CD14-positive monocyte (primary cell): ENCODE results near the gene THRSP. TPM values are rescaled to one million over a fixed set of nuclear protein-coding genes. Genes with fewer than 3 reads are reported as not detected.

ENCODE experiments used
- DNase-seq, 3 donors: peaks; one replicate each; pipeline ENCODE4 v3.0.0-alpha.2; 2011 to 2022
- H2AFZ ChIP-seq: 2 replicates; pipeline ENCODE4 v1.6.0; 2012; ENCODE audit warnings: mild to moderate bottlenecking, low read depth, low read length, inconsistent platforms; ENCODE audit not compliant: insufficient read depth, poor library complexity, severe bottlenecking
- H3K27ac ChIP-seq, 2 donors: 1 replicate in 1 of 2; 2 replicates in 1 of 2; pipeline ENCODE4 v1.5.1; 2012 to 2013; ENCODE audit warnings: low read length in 2 of 2, control low read depth in 1 of 2, inconsistent platforms in 1 of 2, low read depth in 1 of 2, mild to moderate bottlenecking in 1 of 2
- H3K27me3 ChIP-seq, 2 donors: one replicate each; pipeline versions ENCODE4 v1.6.0 to v1.6.1; 2011 to 2013; ENCODE audit warnings: low read length in 2 of 2; ENCODE audit not compliant: control insufficient read depth in 2 of 2, insufficient read depth in 2 of 2
- H3K36me3 ChIP-seq, 2 donors: replicated peaks in 1 of 2; 1 replicate in 1 of 2; 2 replicates in 1 of 2; pipeline versions ENCODE4 v1.5.1 to v1.6.1; 2012 to 2013; ENCODE audit warnings: low read length in 2 of 2, control low read depth in 1 of 2, inconsistent platforms in 1 of 2, mild to moderate bottlenecking in 1 of 2; ENCODE audit not compliant: insufficient read depth in 2 of 2, control insufficient read depth in 1 of 2
- H3K4me1 ChIP-seq, 2 donors: 1 replicate in 1 of 2; 2 replicates in 1 of 2; pipeline versions ENCODE4 v1.5.1 to v1.6.1; 2012 to 2013; ENCODE audit warnings: low read length in 2 of 2, control low read depth in 1 of 2, inconsistent platforms in 1 of 2, mild to moderate bottlenecking in 1 of 2, moderate library complexity in 1 of 2; ENCODE audit not compliant: insufficient read depth in 2 of 2, control insufficient read depth in 1 of 2
- H3K4me2 ChIP-seq: replicated peaks from 2 replicates; pipeline ENCODE3; 2012; ENCODE audit warnings: low read length, moderate library complexity, mild to moderate bottlenecking; ENCODE audit not compliant: poor library complexity, severe bottlenecking; ENCODE audit errors: extremely low read depth
- H3K4me3 ChIP-seq, 3 experiments: fragments of 200-600 bp in 1 of 3; sonication (generic) in 1 of 3; replicated peaks in 1 of 3; 1 replicate in 2 of 3; 2 replicates in 1 of 3; pipeline ENCODE4 v1.5.1; 2011 to 2013; ENCODE audit warnings: low read length in 3 of 3, mild to moderate bottlenecking in 3 of 3, control low read depth in 2 of 3, low read depth in 2 of 3, inconsistent platforms in 1 of 3, moderate library complexity in 1 of 3
- H3K79me2 ChIP-seq: 2 replicates; pipeline ENCODE4 v1.6.0; 2012; ENCODE audit warnings: mild to moderate bottlenecking, control low read depth, inconsistent platforms, low read length, moderate library complexity; ENCODE audit not compliant: insufficient read depth
- H3K9ac ChIP-seq: 2 replicates; pipeline ENCODE4 v1.6.0; 2017; ENCODE audit warnings: low read length, mild to moderate bottlenecking; ENCODE audit not compliant: insufficient read depth, poor library complexity, severe bottlenecking
- H3K9me3 ChIP-seq, 2 donors: replicated peaks in 1 of 2; 1 replicate in 1 of 2; 2 replicates in 1 of 2; pipeline versions ENCODE4 v1.5.1 to v1.6.1; 2012 to 2013; ENCODE audit warnings: low read length in 2 of 2, control low read depth in 1 of 2; ENCODE audit not compliant: control insufficient read depth in 1 of 2, insufficient read depth in 1 of 2
- H4K20me1 ChIP-seq: 2 replicates; pipeline ENCODE4 v1.6.0; 2012; ENCODE audit warnings: mild to moderate bottlenecking, low read length, control low read depth, moderate library complexity; ENCODE audit not compliant: insufficient read depth
- H3K27ac Mint-ChIP-seq, 7 donors: one replicate each; pipeline ENCODE4 v1.8.0; 2020; ENCODE audit warnings: mild to moderate bottlenecking in 7 of 7, mixed read lengths in 7 of 7, moderate library complexity in 6 of 7, inconsistent platforms in 2 of 7
- H3K27me3 Mint-ChIP-seq, 3 donors: one replicate each; pipeline ENCODE4 v1.8.0; 2021 to 2022; ENCODE audit warnings: low read depth in 3 of 3, mild to moderate bottlenecking in 3 of 3, mixed read lengths in 3 of 3, moderate library complexity in 3 of 3, inconsistent platforms in 1 of 3
- H3K36me3 Mint-ChIP-seq, 2 donors: one replicate each; pipeline ENCODE4 v1.8.0; 2020; ENCODE audit warnings: mixed read lengths in 2 of 2, inconsistent platforms in 1 of 2, mild to moderate bottlenecking in 1 of 2
- H3K4me1 Mint-ChIP-seq: one replicate; pipeline ENCODE4 v1.8.0; 2020; ENCODE audit warnings: mild to moderate bottlenecking, mixed read lengths
- H3K4me3 Mint-ChIP-seq, 2 donors: one replicate each; pipeline ENCODE4 v1.8.0; 2020; ENCODE audit warnings: mild to moderate bottlenecking in 2 of 2, mixed read lengths in 2 of 2, moderate library complexity in 1 of 2
- H3K9me3 Mint-ChIP-seq, 7 donors: one replicate each; pipeline ENCODE4 v1.8.0; 2020 to 2022; ENCODE audit warnings: mixed read lengths in 7 of 7, mild to moderate bottlenecking in 6 of 7, moderate library complexity in 6 of 7, inconsistent platforms in 2 of 7
- WGBS: methylation state at CpG from one replicate; pipeline ENCODE4 v1.1.5; 2013; ENCODE audit warnings: missing lambda C conversion rate; ENCODE audit not compliant: insufficient coverage; 5-methylcytosine and 5-hydroxymethylcytosine counted together
- intact Hi-C, 2 donors: fragments of 100-400 bp; cut with micrococcal nuclease; formaldehyde crosslinking; loops; one replicate each; pipeline versions ENCODE4 v1.15.0 to v1.15.1; 2023
- polyA plus RNA-seq, 3 donors: library from polyadenylated mRNA; depleted of rRNA in 1 of 3; unstranded in 2 of 3; stranded (reverse) in 1 of 3; fragments of 300-500 nt in 2 of 3; fragments of >200 nt in 1 of 3; fragmentation: Illumina TruSeq in 2 of 3; gene quantifications; 1 replicate in 2 of 3; 2 replicates in 1 of 3; pipeline ENCODE4 v1.2.3, GENCODE V29; 2012 to 2021
- TF ChIP-seq, protein P1 (sequence below): fragments of 200-600 bp; IDR thresholded peaks from one replicate; pipeline ENCODE4 v1.8.0; 2022; ENCODE audit warnings: antibody characterized with exemption, mild to moderate bottlenecking

Gene THRSP
- polyA plus RNA-seq, 3 donors = not detected

DNA sequence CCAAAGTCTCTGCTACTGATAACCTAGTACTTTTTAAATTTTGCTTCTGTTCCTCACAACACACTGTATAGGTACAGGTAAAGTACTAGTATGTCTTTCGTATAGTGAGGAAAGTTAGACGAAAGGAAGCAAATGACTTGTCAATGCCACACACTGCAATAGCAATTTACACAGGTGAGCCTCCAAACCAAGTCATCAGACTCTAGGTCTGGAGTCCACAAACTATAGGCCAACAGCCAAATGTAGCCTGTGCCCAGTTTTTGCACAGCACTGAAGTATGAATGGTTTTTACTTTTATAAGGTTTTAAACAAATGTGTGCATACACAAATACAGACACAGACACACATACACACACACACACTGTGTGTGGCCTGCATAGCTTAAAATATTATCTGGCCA is 47.6 kb downstream of the THRSP start:
- no peaks in the 10 kb centered on the region for H3K9me3 Mint-ChIP-seq
- no peaks in the 10 kb centered on the region for H3K4me1 Mint-ChIP-seq
- peaks cover 46 to 61% of the 10 kb centered on the region in 2 donors for H3K36me3 Mint-ChIP-seq
- no peak overlapping the region for H2AFZ ChIP-seq
- no peak overlapping the region for H3K4me3 Mint-ChIP-seq
- no peaks in the 10 kb centered on the region for H3K27me3 Mint-ChIP-seq
- H3K4me3 ChIP-seq = no peak overlapping the region
- TF ChIP-seq, protein P1, sequence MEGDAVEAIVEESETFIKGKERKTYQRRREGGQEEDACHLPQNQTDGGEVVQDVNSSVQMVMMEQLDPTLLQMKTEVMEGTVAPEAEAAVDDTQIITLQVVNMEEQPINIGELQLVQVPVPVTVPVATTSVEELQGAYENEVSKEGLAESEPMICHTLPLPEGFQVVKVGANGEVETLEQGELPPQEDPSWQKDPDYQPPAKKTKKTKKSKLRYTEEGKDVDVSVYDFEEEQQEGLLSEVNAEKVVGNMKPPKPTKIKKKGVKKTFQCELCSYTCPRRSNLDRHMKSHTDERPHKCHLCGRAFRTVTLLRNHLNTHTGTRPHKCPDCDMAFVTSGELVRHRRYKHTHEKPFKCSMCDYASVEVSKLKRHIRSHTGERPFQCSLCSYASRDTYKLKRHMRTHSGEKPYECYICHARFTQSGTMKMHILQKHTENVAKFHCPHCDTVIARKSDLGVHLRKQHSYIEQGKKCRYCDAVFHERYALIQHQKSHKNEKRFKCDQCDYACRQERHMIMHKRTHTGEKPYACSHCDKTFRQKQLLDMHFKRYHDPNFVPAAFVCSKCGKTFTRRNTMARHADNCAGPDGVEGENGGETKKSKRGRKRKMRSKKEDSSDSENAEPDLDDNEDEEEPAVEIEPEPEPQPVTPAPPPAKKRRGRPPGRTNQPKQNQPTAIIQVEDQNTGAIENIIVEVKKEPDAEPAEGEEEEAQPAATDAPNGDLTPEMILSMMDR = no peak
- H3K4me2 ChIP-seq = no peak overlapping the region
- H3K9me3 ChIP-seq = no peaks in the 10 kb centered on the region
- no peaks in the 10 kb centered on the region for H3K27me3 ChIP-seq
- H3K36me3 ChIP-seq = peaks cover 39 to 67% of the 10 kb centered on the region in 2 donors
- DNase-seq = no peak
- no peaks in the 10 kb centered on the region for H3K79me2 ChIP-seq
- H4K20me1 ChIP-seq = no peaks in the 10 kb centered on the region
- intact Hi-C loops = no loop called here
- H3K27ac Mint-ChIP-seq = no peak overlapping the region
- no peak overlapping the region for H3K9ac ChIP-seq
- no CpG with 5 or more reads among the region's 2 CpGs for WGBS
- H3K4me1 ChIP-seq = no peaks in the 10 kb centered on the region
- H3K27ac ChIP-seq = no peak overlapping the region

DNA sequence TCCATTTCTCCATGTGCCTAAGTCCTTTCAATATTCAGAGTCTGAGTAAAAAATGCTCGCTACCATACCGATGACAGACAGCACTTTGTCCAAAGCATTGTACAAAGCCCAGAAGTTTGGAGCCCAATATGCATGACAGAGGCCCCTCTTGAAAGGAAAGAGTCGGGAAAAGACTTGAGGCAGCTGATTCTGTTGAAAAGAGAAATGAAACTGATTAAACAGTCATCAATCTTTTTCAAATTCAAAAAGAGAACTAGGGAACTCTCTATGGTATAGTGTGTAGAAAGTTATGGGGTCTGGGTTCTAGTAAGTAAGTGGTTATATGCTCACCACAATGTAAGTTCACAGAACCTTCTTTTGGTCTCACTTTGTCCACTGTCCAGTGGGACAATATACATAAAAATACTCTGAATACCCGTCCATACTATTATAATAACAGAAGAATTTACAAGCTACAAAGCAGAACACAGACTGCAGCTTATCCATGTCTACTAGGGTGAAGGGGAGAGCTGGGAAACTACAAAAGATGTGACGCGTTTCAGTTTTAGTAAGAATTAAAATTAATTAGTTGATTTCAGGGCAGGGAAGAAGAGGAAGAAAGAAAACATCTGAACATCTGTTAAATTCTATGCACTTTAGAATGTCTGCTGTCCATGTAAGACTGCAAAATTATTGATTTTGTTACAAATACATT is 49.1 kb downstream of the THRSP start:
- Histone ChIP-seq H3K4me2 (no peak overlapping the region), H2AFZ (no peak overlapping the region), H3K9me3 (no peaks in the 10 kb centered on the region), H3K79me2 (no peaks in the 10 kb centered on the region), H4K20me1 (no peaks in the 10 kb centered on the region), H3K4me1 (no peaks in the 10 kb centered on the region), H3K9ac (no peak overlapping the region), H3K27me3 (no peaks in the 10 kb centered on the region), H3K4me3 (no peak overlapping the region), H3K36me3 (peaks cover 40 to 62% of the 10 kb centered on the region in 2 donors), H3K27ac (no peak overlapping the region)
- peak overlapping the region in 2 of 7 donors; percentile 13 to 27 for H3K27ac Mint-ChIP-seq
- no peaks in the 10 kb centered on the region for H3K9me3 Mint-ChIP-seq
- no peaks in the 10 kb centered on the region for H3K4me1 Mint-ChIP-seq
- H3K27me3 Mint-ChIP-seq = no peaks in the 10 kb centered on the region
- intact Hi-C loops = no loop called here
- H3K4me3 Mint-ChIP-seq = no peak overlapping the region
- DNase-seq = no peak
- TF ChIP-seq, protein P1 = no peak
- H3K36me3 Mint-ChIP-seq = peaks cover 49 to 65% of the 10 kb centered on the region in 2 donors
- WGBS = 86% methylated on average over 2 of the region's 6 CpGs

Other genes with a start within 250 kb of the THRSP start
- 10 to 100 TPM in 1 of 3 donors, 1 to 10 TPM in 2; 8.3 to 14.8 (median 9.2) TPM for gene RSF1, start 243.1 kb upstream of the THRSP start, polyA plus RNA-seq
- gene AAMDC, start 242.7 kb upstream of the THRSP start, polyA plus RNA-seq = 10 to 100 TPM in 2 of 3 donors, 1 to 10 TPM in 1; 8.9 to 32.9 (median 28.1) TPM
- 10 to 100 TPM; 23.5 to 41.7 (median 29.0) TPM for gene INTS4, start 69.2 kb upstream of the THRSP start, polyA plus RNA-seq
- under 1 TPM; 0.14 to 0.33 (median 0.23) TPM for gene KCTD14, start 40.6 kb upstream of the THRSP start, polyA plus RNA-seq
- gene NDUFC2, start 16.0 kb downstream of the THRSP start, polyA plus RNA-seq = 100 to 1,000 TPM in 2 of 3 donors, 10 to 100 TPM in 1; 47.7 to 219 (median 209) TPM
- 10 to 100 TPM; 15.6 to 41.7 (median 40.6) TPM for gene ALG8, start 75.8 kb downstream of the THRSP start, polyA plus RNA-seq
- 1 to 10 TPM; 3.2 to 9.2 (median 5.2) TPM for gene KCTD21, start 124.8 kb downstream of the THRSP start, polyA plus RNA-seq
- gene USP35, start 125.1 kb downstream of the THRSP start, polyA plus RNA-seq = 1 to 10 TPM in 1 of 3 donors, under 1 TPM in 2; 0.42 to 7.6 (median 0.63) TPM